ENCODE measurements around the gene TNFRSF17. TPM values are rescaled to one million over a fixed set of nuclear protein-coding genes. Genes with fewer than 3 reads are reported as not detected.
"Not testable (repeated sequence)": the region's sequence is repeated elsewhere in the genome, so short reads cannot be mapped to it uniquely, and the experiment has no call there.

The TNFRSF17 gene
- total RNA-seq, 2 experiments from 2014 or later, result not detected

GRCh38 chr16:11955713-11956123 is 9.3 kb upstream of the TNFRSF17 start:
- H3K4me1 Mint-ChIP-seq (ENCODE audit: low read depth), result no peaks in the 10 kb centered on the region
- CTCF ChIA-PET, result no interaction called here
- H3K27ac Mint-ChIP-seq, result no peak overlapping the region
- intact Hi-C loops (cut with micrococcal nuclease), result no loop called here
- no peak overlapping the region for H3K4me3 Mint-ChIP-seq
- H3K9me3 Mint-ChIP-seq, result no peaks in the 10 kb centered on the region
- no peak for DNase-seq
- H3K36me3 Mint-ChIP-seq (ENCODE audit: low read depth), result no peaks in the 10 kb centered on the region
- H3K27me3 Mint-ChIP-seq (ENCODE audit: low read depth), result no peaks in the 10 kb centered on the region

DNA sequence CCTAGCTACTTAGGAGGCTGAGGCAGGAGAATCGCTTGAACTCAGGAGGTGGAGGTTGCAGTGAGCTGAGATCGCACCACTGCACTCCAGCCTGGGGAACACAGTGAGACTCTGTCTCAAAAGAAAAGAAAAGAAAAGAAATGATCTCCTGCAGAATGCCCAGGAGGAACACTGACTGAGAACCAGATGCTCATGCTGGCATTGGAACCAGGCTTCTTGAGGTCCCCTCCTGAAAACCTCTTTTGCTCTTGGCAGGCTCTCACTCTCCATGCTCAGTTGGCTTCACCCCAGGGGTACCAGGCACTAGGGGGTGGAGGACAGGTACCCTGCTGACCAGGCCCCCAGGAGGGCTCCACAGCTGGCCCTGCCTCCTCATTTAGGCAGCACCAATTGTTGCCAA is 8.5 kb upstream of the TNFRSF17 start:
- no peak overlapping the region for H3K27ac Mint-ChIP-seq
- intact Hi-C loops (cut with micrococcal nuclease), result no loop called here
- H3K36me3 Mint-ChIP-seq (ENCODE audit: low read depth), result no peaks in the 10 kb centered on the region
- no peak overlapping the region for H3K4me3 Mint-ChIP-seq
- no peak for DNase-seq
- no peaks in the 10 kb centered on the region for H3K4me1 Mint-ChIP-seq (ENCODE audit: low read depth)
- no peaks in the 10 kb centered on the region for H3K27me3 Mint-ChIP-seq (ENCODE audit: low read depth)
- H3K9me3 Mint-ChIP-seq, result no peaks in the 10 kb centered on the region
- CTCF ChIA-PET, result no interaction called here

GRCh38 chr16:11957591-11958395 is 7.2 kb upstream of the TNFRSF17 start:
- intact Hi-C loops (cut with micrococcal nuclease), result no loop called here
- CTCF ChIA-PET, result interaction anchor here (1.3 to 1.7 kb wide), 2 partner anchors 8 to 110 kb away, joined by 3 to 6 read pairs; no protein-coding TSS in a partner anchor
- Mint-ChIP-seq H3K4me1 (ENCODE audit: low read depth) (no peaks in the 10 kb centered on the region), H3K36me3 (ENCODE audit: low read depth) (no peaks in the 10 kb centered on the region), H3K9me3 (no peaks in the 10 kb centered on the region), H3K4me3 (no peak overlapping the region), H3K27me3 (ENCODE audit: low read depth) (no peaks in the 10 kb centered on the region), H3K27ac (no peak overlapping the region)
- DNase-seq, result no peak

DNA sequence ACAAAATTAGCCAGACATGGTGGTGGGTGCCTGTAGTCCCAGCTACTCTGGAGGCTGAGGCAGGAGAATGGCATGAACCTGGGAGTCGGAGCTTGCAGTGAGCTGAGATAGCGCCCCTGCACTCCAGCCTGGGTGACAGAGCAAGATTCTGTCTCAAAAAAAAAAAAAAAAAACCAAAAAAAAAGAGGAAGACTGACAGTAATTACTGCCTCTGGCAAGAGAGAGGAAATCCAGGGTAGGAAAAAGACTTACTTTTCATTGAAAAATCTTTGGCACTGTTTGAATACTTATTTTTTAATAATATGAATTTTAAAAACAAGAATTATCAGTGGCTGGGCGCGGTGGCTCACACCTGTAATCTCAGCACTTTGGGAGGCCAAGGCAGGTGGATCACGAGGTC is 2.6 kb upstream of the TNFRSF17 start:
- DNase-seq; H3K4me3 Mint-ChIP-seq; H3K36me3 Mint-ChIP-seq (ENCODE audit: low read depth); H3K4me1 Mint-ChIP-seq (ENCODE audit: low read depth); H3K27ac Mint-ChIP-seq; H3K27me3 Mint-ChIP-seq (ENCODE audit: low read depth); CTCF ChIA-PET; H3K9me3 Mint-ChIP-seq; intact Hi-C loops (cut with micrococcal nuclease): not testable (repeated sequence)

DNA sequence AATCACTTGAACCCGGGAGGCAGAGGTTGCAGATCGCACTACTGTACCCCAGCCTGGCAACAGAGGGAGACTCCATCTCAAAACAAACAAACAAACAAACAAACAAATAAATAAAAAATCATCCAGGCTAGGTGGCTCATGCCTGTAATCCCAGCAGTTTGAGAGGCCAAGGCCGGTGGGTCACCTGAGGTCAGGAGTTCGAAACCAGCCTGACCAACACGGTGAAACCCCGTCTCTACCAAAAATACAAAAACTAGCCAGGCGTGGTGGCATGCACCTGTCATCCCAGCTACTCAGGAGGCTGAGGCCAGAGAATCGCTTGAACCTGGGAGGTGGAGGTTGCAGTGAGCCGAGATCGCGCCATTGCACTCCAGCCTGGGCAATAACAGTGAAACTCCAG is 2.0 kb upstream of the TNFRSF17 start:
- H3K4me1 Mint-ChIP-seq (ENCODE audit: low read depth); H3K36me3 Mint-ChIP-seq (ENCODE audit: low read depth); H3K4me3 Mint-ChIP-seq; H3K9me3 Mint-ChIP-seq; DNase-seq; CTCF ChIA-PET; intact Hi-C loops (cut with micrococcal nuclease); H3K27me3 Mint-ChIP-seq (ENCODE audit: low read depth); H3K27ac Mint-ChIP-seq: not testable (repeated sequence)

DNA sequence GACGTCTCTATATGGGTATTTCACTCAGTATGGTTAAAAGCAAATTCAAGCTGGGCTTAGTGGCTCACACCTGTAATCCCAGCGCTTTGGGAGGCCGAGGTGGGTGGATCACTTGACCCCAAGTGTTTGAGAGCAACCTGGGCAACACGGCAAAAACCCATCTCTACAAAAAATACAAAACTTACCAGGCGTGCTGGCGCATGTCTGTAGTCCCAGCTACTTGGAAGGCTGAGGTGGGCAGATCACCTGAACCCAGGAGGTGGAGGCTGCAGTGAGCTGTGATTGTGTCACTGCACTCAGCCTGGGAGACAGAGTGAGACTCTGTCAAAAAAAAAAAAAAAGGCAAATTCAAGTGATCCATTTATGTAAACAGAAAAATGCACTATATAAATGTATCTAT is 1.3 kb upstream of the TNFRSF17 start:
- CTCF ChIA-PET, result no interaction called here
- H3K9me3 Mint-ChIP-seq, result no peaks in the 10 kb centered on the region
- H3K27me3 Mint-ChIP-seq (ENCODE audit: low read depth), result no peaks in the 10 kb centered on the region
- no peaks in the 10 kb centered on the region for H3K36me3 Mint-ChIP-seq (ENCODE audit: low read depth)
- intact Hi-C loops (cut with micrococcal nuclease), result no loop called here
- no peak overlapping the region for H3K4me3 Mint-ChIP-seq
- no peaks in the 10 kb centered on the region for H3K4me1 Mint-ChIP-seq (ENCODE audit: low read depth)
- no peak for DNase-seq
- H3K27ac Mint-ChIP-seq, result no peak overlapping the region

DNA sequence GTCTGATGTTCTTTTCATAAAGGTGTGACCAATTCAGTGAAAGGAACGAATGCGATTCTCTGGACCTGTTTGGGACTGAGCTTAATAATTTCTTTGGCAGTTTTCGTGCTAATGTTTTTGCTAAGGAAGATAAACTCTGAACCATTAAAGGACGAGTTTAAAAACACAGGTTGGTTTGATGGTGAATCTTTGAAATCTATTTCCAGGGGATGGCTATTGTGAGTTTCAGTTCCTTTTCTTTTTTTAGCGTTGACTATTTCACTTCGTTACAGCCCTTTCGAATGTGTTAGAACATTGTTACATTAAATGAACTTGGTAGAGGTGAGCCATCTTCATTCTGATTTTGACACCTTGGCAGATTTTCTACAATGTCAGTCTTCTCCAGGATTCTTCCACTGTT is 1.2 kb downstream of the TNFRSF17 start:
- CTCF ChIA-PET, result no interaction called here
- H3K36me3 Mint-ChIP-seq (ENCODE audit: low read depth), result no peaks in the 10 kb centered on the region
- no peak for DNase-seq
- no peak overlapping the region for H3K27ac Mint-ChIP-seq
- intact Hi-C loops (cut with micrococcal nuclease), result no loop called here
- no peaks in the 10 kb centered on the region for H3K27me3 Mint-ChIP-seq (ENCODE audit: low read depth)
- no peaks in the 10 kb centered on the region for H3K9me3 Mint-ChIP-seq
- H3K4me3 Mint-ChIP-seq, result no peak overlapping the region
- no peaks in the 10 kb centered on the region for H3K4me1 Mint-ChIP-seq (ENCODE audit: low read depth)

GRCh38 chr16:11967195-11967911 is 2.3 kb downstream of the TNFRSF17 start:
- no peaks in the 10 kb centered on the region for H3K36me3 Mint-ChIP-seq (ENCODE audit: low read depth)

GRCh38 chr16:11968577-11968976 is 3.6 kb downstream of the TNFRSF17 start:
- H3K4me1 Mint-ChIP-seq (ENCODE audit: low read depth), result no peaks in the 10 kb centered on the region
- H3K9me3 Mint-ChIP-seq, result no peaks in the 10 kb centered on the region
- no peaks in the 10 kb centered on the region for H3K27me3 Mint-ChIP-seq (ENCODE audit: low read depth)
- CTCF ChIA-PET, result interaction anchor here (1.2 kb wide), 1 partner anchor 9 kb away, joined by 6 read pairs; the partner anchor contains the start of gene SNX29
- no peaks in the 10 kb centered on the region for H3K36me3 Mint-ChIP-seq (ENCODE audit: low read depth)
- no peak overlapping the region for H3K27ac Mint-ChIP-seq
- intact Hi-C loops (cut with micrococcal nuclease), result no loop called here
- DNase-seq, result no peak
- no peak overlapping the region for H3K4me3 Mint-ChIP-seq

More at GRCh38 chr16:11967195-11967911, 2.3 kb downstream of the TNFRSF17 start:
- Mint-ChIP-seq H3K27ac (no peak overlapping the region), H3K4me1 (ENCODE audit: low read depth) (no peaks in the 10 kb centered on the region), H3K9me3 (no peaks in the 10 kb centered on the region), H3K4me3 (no peak overlapping the region), H3K27me3 (ENCODE audit: low read depth) (no peaks in the 10 kb centered on the region)
- intact Hi-C loops (cut with micrococcal nuclease), result no loop called here
- no peak for DNase-seq
- CTCF ChIA-PET, result interaction anchor here (1.0 to 1.2 kb wide), 2 partner anchors 10 to 128 kb away, joined by 5 to 6 read pairs; partner anchors contain the start of gene SNX29

DNA sequence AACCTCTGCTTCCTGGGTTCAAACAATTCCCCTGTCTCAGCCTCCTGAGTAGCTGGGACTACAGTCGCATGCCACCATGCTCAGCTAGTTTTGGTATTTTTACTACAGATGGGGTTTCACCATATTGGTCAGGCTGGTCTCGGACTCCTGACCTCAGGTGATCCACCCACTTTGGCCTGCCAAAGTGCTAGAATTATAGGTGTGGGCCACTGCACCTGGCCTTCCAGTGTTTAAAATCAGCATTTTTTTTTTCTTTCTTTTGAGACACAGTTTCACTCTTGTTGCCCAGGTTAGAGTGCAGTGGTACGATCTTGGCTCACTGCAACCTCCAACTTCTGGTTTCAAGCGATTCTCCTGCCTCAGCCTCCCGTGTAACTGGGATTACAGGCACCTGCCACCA is 5.3 kb downstream of the TNFRSF17 start:
- H3K27me3 Mint-ChIP-seq (ENCODE audit: low read depth); H3K4me3 Mint-ChIP-seq; CTCF ChIA-PET; H3K9me3 Mint-ChIP-seq; H3K27ac Mint-ChIP-seq; DNase-seq; H3K4me1 Mint-ChIP-seq (ENCODE audit: low read depth); H3K36me3 Mint-ChIP-seq (ENCODE audit: low read depth): not testable (repeated sequence)
- intact Hi-C loops (cut with micrococcal nuclease), result loop anchor here (10.0 kb wide), 1 partner anchor 95 kb away; no protein-coding TSS in a partner anchor

DNA sequence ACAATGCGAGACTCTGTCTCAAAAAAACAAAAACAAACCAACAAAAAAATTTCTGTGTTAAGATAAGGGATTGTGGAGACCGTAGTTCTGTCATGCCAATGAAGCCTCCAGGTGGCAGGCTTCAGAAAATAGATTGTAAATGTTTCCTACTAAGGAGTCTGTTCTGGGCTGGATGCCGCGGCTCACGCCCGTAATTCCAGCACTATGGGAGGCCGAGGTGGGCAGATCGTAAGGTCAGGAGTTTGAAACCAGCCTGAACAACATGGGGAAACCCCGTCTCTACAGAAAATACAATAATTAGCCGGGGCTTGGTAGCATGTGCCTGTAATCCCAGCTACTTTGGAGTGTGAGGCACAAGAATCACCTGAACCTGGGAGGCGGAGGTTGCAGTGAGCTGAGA is 7.1 kb downstream of the TNFRSF17 start:
- no peak for DNase-seq
- Mint-ChIP-seq H3K9me3 (no peaks in the 10 kb centered on the region), H3K36me3 (ENCODE audit: low read depth) (peaks cover 4% of the 10 kb centered on the region), H3K4me1 (ENCODE audit: low read depth) (peaks cover 15% of the 10 kb centered on the region), H3K4me3 (no peak overlapping the region), H3K27ac (no peak overlapping the region), H3K27me3 (ENCODE audit: low read depth) (no peaks in the 10 kb centered on the region)
- CTCF ChIA-PET, result no interaction called here
- intact Hi-C loops (cut with micrococcal nuclease), result loop anchor here (10.0 kb wide), 1 partner anchor 93 kb away; no protein-coding TSS in a partner anchor

DNA sequence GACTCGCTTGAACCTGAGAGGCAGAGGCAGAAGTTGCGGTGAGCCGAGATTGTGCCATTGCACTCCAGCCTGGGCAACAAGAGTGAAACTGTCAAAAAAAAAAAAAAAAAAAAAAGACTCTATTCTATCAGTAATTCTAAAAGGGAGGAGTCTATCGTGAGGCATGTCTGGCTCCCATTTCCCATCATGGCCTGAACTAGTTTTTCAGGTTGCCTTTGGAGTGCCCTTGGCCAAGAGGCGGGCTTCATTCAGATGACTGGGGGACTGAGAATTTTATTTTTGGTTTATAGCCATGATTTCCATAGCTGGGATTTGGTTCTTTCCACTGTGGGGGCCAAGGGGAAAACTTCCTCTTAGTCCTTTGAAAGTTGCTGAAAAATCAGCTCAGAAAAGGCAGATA is 8.1 kb downstream of the TNFRSF17 start:
- H3K9me3 Mint-ChIP-seq, result no peaks in the 10 kb centered on the region
- H3K36me3 Mint-ChIP-seq (ENCODE audit: low read depth), result peaks cover 4% of the 10 kb centered on the region
- no peak overlapping the region for H3K4me3 Mint-ChIP-seq
- intact Hi-C loops (cut with micrococcal nuclease), result loop anchor here (10.0 kb wide), 1 partner anchor 92 kb away; no protein-coding TSS in a partner anchor
- H3K4me1 Mint-ChIP-seq (ENCODE audit: low read depth), result peaks cover 25% of the 10 kb centered on the region
- no peak overlapping the region for H3K27ac Mint-ChIP-seq
- no peaks in the 10 kb centered on the region for H3K27me3 Mint-ChIP-seq (ENCODE audit: low read depth)
- no peak for DNase-seq
- CTCF ChIA-PET, result interaction anchor here (0.6 kb wide), 1 partner anchor 14 kb away, joined by 3 read pairs; no protein-coding TSS in a partner anchor

Data from activated naive CD4-positive, alpha-beta T cell treated with anti-CD3 and anti-CD28 coated beads for 36 hours (primary cell).